Keratinocyte (primary cell): Measurements from ENCODE around the gene SYK. TPM values are rescaled to one million over a fixed set of nuclear protein-coding genes. Genes with fewer than 3 reads are reported as not detected.

Experiments used
- DNase-seq: peaks from one replicate; pipeline ENCODE4 v3.0.0-alpha.2; 2011; ENCODE audit warnings: low read depth, missing footprints, low spot score
- FAIRE-seq: peaks from 2 replicates; lab custom pipeline; 2011; peaks lifted over from hg19 to GRCh38; lab: Jason Lieb, UNC
- H2AFZ ChIP-seq: 2 replicates; pipeline ENCODE4 v1.6.0; 2012; ENCODE audit warnings: low read length, control low read depth, inconsistent platforms; ENCODE audit not compliant: control insufficient read depth
- H3K27ac ChIP-seq: 2 replicates; pipeline ENCODE4 v1.5.1; 2011; ENCODE audit warnings: low read length; ENCODE audit not compliant: control insufficient read depth, insufficient read depth
- H3K27me3 ChIP-seq: 3 replicates; pipeline ENCODE4 v1.6.0; 2011; ENCODE audit warnings: low read length; ENCODE audit not compliant: control insufficient read depth, insufficient read depth; ENCODE audit errors: extremely low read depth
- H3K36me3 ChIP-seq, 2 experiments: 2 replicates in 1 of 2; 3 replicates in 1 of 2; pipeline ENCODE4 v1.5.1; 2011; ENCODE audit warnings: low read length in 2 of 2, mild to moderate bottlenecking in 1 of 2; ENCODE audit not compliant: control insufficient read depth in 2 of 2, insufficient read depth in 2 of 2; ENCODE audit errors: extremely low read depth in 1 of 2
- H3K4me1 ChIP-seq: 3 replicates; pipeline ENCODE4 v1.5.1; 2011; ENCODE audit warnings: low read length; ENCODE audit not compliant: control insufficient read depth, insufficient read depth; ENCODE audit errors: extremely low read depth
- H3K4me2 ChIP-seq: 3 replicates; pipeline ENCODE4 v1.6.0; 2011; ENCODE audit warnings: low read depth, low read length; ENCODE audit not compliant: control insufficient read depth, insufficient read depth; ENCODE audit errors: extremely low read depth
- H3K4me3 ChIP-seq, 3 experiments: fragments of 200-600 bp in 1 of 3; sonication (generic) in 1 of 3; 2 replicates in 2 of 3; 3 replicates in 1 of 3; pipeline ENCODE4 v1.5.1; 2011 to 2016; ENCODE audit warnings: low read length in 3 of 3, mild to moderate bottlenecking in 3 of 3, control low read depth in 2 of 3, inconsistent platforms in 1 of 3, low read depth in 1 of 3, mixed read lengths in 1 of 3, mixed run types in 1 of 3, moderate library complexity in 1 of 3; ENCODE audit not compliant: control insufficient read depth in 2 of 3, insufficient read depth in 2 of 3; ENCODE audit errors: extremely low read depth in 1 of 3
- H3K79me2 ChIP-seq: 2 replicates; pipeline ENCODE4 v1.6.0; 2012; ENCODE audit warnings: low read length; ENCODE audit not compliant: control insufficient read depth, insufficient read depth
- H3K9ac ChIP-seq: 3 replicates; pipeline ENCODE4 v1.6.0; 2011; ENCODE audit warnings: low read length; ENCODE audit not compliant: control insufficient read depth, insufficient read depth; ENCODE audit errors: extremely low read depth
- H3K9me1 ChIP-seq: 3 replicates; pipeline ENCODE4 v1.6.0; 2011; ENCODE audit warnings: low read length; ENCODE audit not compliant: control insufficient read depth, insufficient read depth; ENCODE audit errors: extremely low read depth
- H3K9me3 ChIP-seq: 2 replicates; pipeline ENCODE4 v1.5.1; 2012; ENCODE audit warnings: low read depth, low read length; ENCODE audit not compliant: control insufficient read depth
- H4K20me1 ChIP-seq: 3 replicates; pipeline ENCODE4 v1.6.0; 2011; ENCODE audit warnings: low read length; ENCODE audit not compliant: control insufficient read depth, insufficient read depth; ENCODE audit errors: extremely low read depth
- CTCF ChIP-seq, 3 experiments: IDR thresholded peaks in 1 of 3; conservative IDR thresholded peaks in 1 of 3; optimal IDR thresholded peaks in 1 of 3; 2 replicates in 2 of 3; 3 replicates in 1 of 3; pipeline versions ENCODE3 to v1.5.1; 2011; ENCODE audit warnings: low read length in 3 of 3, mild to moderate bottlenecking in 3 of 3, moderate library complexity in 2 of 3, control low read depth in 1 of 3, inconsistent platforms in 1 of 3; ENCODE audit not compliant: insufficient read depth in 2 of 3; ENCODE audit errors: extremely low read depth in 1 of 3
- EZH2 ChIP-seq: IDR thresholded peaks from one replicate; pipeline ENCODE4 v1.6.1; 2012; ENCODE audit warnings: inconsistent platforms, mild to moderate bottlenecking, low read length, moderate library complexity
- dilution Hi-C: fragments of 300-500 bp; cut with MboI; formaldehyde crosslinking; loops from one replicate; pipeline ENCODE4 v1.7.0; 2020; ENCODE audit warnings: low sequenced_read_pairs; ENCODE audit not compliant: extremely low pct_ligation_motif_present
- polyA plus RNA-seq, 5 experiments: library from polyadenylated mRNA; depleted of rRNA in 3 of 5; stranded (reverse) in 3 of 5; stranded (forward) in 1 of 5; unstranded in 1 of 5; fragments of >200 nt; gene quantifications; 1 replicate in 1 of 5; 2 replicates in 3 of 5; 3 replicates in 1 of 5; pipeline versions ENCODE4 v1.2.1 to v1.2.3, GENCODE V29; 2011 to 2012; ENCODE audit warnings: missing spikeins in 2 of 5, low read depth in 1 of 5, low replicate concordance in 1 of 5

The SYK gene
- polyA plus RNA-seq, 1 donor (not counting 4 experiments of a cell fraction or from before 2014, with no cell fraction given): 2.0 TPM

- Histone ChIP-seq H3K4me2 (no peak overlapping the region), H2AFZ (no peak overlapping the region), H3K9ac (no peak overlapping the region), H3K9me3 (no peaks in the 10 kb centered on the region), H4K20me1 (no peaks in the 10 kb centered on the region), H3K4me3 (no peak overlapping the region), H3K27me3 (no peaks in the 10 kb centered on the region), H3K9me1 (no peaks in the 10 kb centered on the region), H3K4me1 (peaks cover 21% of the 10 kb centered on the region), H3K36me3 (no peaks in the 10 kb centered on the region), H3K79me2 (no peaks in the 10 kb centered on the region), H3K27ac (no peak overlapping the region)
- DNase-seq: no peak
- no peak for TF ChIP-seq CTCF (optimal IDR thresholded peaks at IDR 0.05 in 1 of 3, IDR thresholded peaks at IDR 0.05 in 1 of 3, conservative IDR thresholded peaks at IDR 0.05 in 1 of 3; ENCODE audit: extremely low read depth in 1 of 3, insufficient read depth in 2 of 3, low read length in 3 of 3)
- no peak for TF ChIP-seq EZH2
- dilution Hi-C loops: no loop called here
- FAIRE-seq: no peak
Measured at GRCh38 chr9:90925581-90926257, 124.1 kb downstream of the SYK start.

- no peak overlapping the region for H3K4me3 ChIP-seq
- no peaks in the 10 kb centered on the region for H3K9me1 ChIP-seq
- peaks cover 13% of the 10 kb centered on the region for H3K4me1 ChIP-seq
- no peak overlapping the region for H3K4me2 ChIP-seq
- H3K36me3 ChIP-seq: no peaks in the 10 kb centered on the region
- H4K20me1 ChIP-seq: no peaks in the 10 kb centered on the region
- H3K9ac ChIP-seq: no peak overlapping the region
- H3K27me3 ChIP-seq: no peaks in the 10 kb centered on the region
- H2AFZ ChIP-seq: no peak overlapping the region
- FAIRE-seq: no peak
- TF ChIP-seq EZH2 (no peak), CTCF (optimal IDR thresholded peaks at IDR 0.05 in 1 of 3, IDR thresholded peaks at IDR 0.05 in 1 of 3, conservative IDR thresholded peaks at IDR 0.05 in 1 of 3; ENCODE audit: extremely low read depth in 1 of 3, insufficient read depth in 2 of 3, low read length in 3 of 3) (no peak)
- DNase-seq: no peak
- no peaks in the 10 kb centered on the region for H3K79me2 ChIP-seq
- H3K9me3 ChIP-seq: no peaks in the 10 kb centered on the region
- no peak overlapping the region for H3K27ac ChIP-seq
- dilution Hi-C loops: no loop called here
Measured at GRCh38 chr9:90926936-90927335, 125.3 kb downstream of the SYK start.
